ENCODE results near the gene ZNF490.
"Not testable (repeated sequence)": the region's sequence is repeated elsewhere in the genome, so short reads cannot be mapped to it uniquely, and the experiment has no call there.

Gene ZNF490

DNA sequence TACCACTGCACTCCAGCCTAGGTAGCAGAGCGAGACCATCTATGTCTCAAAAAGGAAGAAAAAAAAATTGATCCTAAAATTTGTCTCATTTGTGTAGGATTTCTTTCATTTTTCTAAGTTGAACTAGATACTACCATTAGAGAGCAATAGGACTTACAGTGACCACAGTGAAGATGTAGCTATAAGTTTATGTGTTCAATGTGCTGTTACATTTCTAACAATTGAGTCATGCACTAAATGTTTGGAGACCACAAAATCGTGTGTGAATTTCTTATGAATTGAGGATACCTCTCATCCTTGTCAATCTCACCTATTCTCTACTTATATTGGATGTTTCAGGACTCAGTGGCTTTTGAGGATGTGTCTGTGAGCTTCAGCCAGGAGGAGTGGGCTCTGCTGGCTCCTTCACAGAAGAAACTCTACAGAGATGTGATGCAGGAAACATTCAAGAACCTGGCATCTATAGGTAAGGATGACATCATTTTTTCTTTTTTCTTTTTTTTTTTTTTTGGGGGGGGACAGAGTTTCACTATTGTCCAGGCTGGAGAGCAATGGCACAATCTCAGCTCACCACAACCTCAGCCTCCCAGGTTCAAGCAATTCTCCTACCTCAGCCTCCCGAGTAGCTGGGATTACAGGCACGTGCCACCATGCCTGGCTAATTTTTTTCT, 12.9 kb upstream of the ZNF490 start:
- in situ Hi-C loops (cut with MboI; ENCODE audit: low sequenced_read_pairs): no loop called here

DNA sequence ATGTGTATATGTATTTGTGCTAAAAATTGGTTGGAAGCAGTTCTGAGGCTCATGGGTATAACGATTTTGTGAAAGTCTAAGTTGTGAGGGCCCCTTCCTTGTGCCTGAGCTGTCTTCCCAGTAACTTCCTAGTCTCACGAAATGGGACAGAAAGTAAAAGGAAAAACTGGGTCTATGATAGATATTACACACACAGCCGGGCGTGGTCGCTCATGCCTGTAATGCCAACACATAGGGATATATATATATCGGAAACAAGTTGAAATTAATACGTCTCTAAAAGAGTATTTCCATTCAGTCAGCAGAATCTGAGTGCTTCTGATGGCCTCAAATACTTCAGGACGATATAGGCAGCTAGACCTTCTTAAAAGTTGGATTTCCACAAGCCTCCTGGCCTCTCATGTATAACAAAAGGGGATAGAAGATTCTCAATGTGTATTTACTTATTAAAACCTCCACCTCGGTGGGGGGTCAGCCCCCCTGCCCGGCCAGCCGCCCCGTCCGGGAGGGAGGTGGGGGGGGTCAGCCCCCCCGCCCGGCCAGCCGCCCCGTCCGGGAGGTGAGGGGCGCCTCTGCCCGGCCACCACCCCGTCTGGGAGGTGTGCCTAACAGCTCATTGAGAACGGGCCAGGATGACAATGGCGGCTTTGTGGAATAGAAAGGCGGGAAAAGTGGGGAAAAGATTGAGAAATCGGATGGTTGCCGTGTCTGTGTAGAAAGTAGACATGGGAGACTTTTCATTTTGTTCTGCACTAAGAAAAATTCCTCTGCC, 10.8 kb upstream of the ZNF490 start:
- in situ Hi-C loops (cut with MboI; ENCODE audit: low sequenced_read_pairs): not testable (repeated sequence)

DNA sequence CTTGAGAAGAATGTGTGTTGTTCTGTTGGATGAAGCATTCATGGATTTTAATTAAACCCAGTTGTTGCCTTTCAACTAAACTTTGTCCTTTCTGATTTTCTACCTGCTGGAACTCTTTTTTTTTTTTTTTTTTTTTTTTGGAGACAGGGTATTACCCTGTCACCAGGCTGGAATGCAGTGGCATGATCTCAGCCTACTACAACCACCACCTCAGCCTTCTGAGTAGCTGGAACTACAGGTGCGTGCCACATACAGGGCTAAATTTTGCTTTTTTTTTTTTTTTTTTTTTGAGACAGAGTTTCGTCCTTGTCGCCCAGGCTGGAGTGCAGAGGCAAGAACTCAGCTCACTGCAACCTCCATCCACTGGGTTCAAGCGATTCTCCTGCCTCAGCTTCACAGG, 7.0 kb upstream of the ZNF490 start:
- in situ Hi-C loops (cut with MboI; ENCODE audit: low sequenced_read_pairs): no loop called here

DNA sequence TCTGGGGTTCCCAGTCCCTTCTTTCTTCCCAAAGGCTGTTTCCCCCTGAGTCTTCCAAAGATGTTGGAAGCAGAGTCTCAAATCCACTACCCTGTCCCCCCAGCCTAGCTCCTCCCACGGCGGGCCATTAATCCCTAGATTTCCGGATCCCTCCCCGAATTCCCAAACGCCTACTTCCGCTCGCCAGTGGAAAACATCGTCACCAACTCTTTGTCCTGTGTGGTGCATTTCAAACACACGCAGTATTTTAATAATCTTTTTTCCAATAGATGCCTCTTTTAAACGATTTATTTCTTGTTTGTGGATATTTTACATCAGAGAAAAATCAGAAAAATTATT, 717 bp upstream of the ZNF490 start:
- in situ Hi-C loops (cut with MboI; ENCODE audit: low sequenced_read_pairs): no loop called here

DNA sequence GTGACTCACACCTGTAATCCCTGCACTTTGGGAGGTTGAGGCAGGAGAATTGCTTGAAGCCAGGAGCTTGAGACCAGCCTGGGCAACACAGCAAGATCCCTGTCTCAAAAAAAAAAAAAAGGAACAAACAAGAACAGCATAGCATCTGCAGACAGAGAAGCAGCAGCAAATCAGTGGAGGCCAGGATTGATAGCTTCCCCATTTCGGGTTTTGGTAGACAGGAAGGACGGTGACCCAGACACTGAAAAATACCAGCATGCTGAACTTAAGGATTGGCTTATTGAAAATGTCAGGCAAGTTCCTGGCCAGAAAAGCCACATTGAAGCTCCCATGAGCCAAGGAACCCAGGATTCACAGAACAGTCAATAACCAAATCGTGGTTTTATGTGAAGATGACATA, 3.0 kb downstream of the ZNF490 start:
- in situ Hi-C loops (cut with MboI; ENCODE audit: low sequenced_read_pairs): no loop called here

DNA sequence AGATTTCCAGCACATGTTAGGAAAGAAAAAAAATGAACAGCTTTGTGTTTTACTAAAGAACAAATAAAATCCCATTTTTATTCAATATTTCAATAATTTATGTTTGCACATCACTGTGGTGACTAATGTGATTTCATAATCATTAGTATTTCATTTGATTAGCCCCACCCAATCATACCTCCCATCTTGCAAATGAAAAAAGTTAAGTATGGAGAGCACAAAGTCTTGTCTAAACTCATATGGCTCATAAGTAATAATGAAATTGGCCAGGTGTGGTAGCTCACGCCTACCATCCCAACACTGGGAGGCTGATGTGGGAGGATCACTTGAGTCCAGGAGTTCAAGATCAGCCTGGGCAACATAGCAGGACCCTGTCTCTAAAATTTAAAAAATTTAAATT, 3.8 kb downstream of the ZNF490 start:
- in situ Hi-C loops (cut with MboI; ENCODE audit: low sequenced_read_pairs): no loop called here

DNA sequence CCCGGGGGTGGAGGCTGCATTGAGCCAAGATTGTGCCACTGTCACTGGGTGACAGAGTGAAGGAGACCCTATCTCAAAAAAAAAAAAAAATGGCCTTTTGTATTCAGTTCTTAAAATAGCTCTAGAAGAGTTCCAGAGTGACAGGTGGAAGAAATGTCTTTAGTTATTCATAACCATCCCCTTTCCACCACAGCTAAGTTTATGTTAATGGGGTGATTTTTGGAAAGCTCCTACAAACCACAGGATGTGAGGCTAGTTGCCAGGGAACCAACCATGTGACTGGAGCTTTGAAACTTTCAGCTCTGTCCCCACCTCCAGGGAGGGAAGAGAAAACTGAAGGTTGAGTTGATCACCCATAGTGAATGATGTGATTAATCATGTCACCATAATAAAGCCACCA, 6.9 kb downstream of the ZNF490 start:
- in situ Hi-C loops (cut with MboI; ENCODE audit: low sequenced_read_pairs): no loop called here

DNA sequence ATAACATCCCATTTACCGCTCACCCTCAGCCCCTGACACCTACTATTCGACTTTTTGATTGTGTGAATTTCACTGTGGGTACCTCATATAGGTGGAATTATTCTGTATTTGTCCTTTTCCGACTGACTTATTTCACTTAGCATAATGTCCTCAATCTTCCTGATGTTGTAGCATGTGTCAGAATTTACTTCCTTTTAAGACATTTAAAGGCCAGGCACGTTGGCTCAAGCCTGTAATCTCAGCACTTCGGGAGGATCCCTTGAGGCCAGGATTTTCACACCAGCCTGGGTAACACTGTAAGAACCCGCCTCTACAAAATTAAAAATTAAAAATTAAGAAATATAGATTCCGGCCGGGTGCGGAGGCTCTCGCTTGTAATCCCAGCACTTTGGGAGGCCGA, 13.0 kb downstream of the ZNF490 start:
- in situ Hi-C loops (cut with MboI; ENCODE audit: low sequenced_read_pairs): no loop called here

DNA sequence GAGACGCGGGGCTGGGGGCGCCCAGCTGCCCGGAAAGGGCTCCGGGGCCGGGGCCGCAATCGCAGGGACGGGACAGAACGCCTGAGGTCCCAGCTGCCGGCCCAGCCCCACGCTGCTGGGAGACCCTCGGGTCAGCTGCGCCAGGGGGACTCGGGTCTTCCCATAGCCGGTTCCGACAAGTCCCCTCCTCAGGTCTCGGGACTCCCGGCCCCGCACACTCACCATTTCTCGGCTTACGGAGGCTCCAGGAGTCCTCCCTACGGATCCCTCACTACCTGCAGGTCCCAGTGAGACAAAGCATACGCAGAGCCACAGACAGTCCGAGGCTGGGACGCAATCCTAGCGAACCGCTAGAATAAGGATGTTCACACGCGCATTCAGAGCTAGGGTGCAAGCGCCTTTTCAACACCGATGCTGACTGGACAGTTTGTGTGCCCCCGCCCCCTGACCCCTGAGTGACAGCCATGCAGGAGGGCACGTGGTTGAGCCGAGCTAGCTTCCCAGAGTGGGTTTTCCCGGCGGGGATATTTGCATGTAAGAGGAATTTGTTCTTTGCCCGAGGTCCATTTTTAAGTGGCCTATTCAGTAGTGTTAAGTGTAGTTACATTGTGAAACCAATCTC, 13.6 kb downstream of the ZNF490 start:
- in situ Hi-C loops (cut with MboI; ENCODE audit: low sequenced_read_pairs): no loop called here

DNA sequence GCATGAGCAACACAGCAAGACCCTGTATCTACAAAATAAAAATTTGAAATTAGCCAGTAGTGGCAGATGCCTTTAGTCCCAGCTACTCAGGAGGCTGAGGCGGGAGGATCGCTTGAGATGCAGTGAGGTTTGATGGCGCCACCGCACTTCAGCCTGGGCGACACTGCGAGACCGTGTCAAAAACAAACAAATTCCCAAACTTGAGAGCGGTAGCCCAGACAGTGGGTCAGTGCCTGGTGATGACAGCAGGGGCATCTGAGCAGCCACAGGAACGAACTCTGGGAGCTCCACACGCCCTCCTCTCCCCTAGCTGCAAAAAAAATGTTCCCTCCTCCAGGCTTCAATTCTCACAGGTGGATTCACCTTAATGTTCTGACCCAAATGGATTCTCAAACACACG, 14.1 kb downstream of the ZNF490 start:
- in situ Hi-C loops (cut with MboI; ENCODE audit: low sequenced_read_pairs): no loop called here

DNA sequence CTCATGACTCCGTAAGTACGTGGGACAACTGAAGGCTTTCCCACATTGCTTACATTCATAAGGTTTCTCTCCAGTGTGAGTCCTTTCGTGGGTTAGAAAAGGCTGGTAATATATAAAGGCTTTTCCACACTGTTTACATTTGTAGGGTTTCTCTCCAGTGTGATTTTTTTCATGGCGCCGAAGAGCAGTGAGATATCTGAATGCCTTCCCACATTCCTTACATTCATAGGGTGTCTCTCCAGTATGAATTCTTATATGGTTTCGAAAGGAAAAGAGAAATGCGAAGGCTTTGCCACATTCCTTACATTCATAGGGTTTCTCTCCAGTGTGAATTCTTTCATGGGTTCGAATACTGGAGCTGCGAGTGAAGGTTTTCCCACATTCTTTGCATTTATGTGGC, 29.5 kb downstream of the ZNF490 start:
- in situ Hi-C loops (cut with MboI; ENCODE audit: low sequenced_read_pairs): no loop called here

DNA sequence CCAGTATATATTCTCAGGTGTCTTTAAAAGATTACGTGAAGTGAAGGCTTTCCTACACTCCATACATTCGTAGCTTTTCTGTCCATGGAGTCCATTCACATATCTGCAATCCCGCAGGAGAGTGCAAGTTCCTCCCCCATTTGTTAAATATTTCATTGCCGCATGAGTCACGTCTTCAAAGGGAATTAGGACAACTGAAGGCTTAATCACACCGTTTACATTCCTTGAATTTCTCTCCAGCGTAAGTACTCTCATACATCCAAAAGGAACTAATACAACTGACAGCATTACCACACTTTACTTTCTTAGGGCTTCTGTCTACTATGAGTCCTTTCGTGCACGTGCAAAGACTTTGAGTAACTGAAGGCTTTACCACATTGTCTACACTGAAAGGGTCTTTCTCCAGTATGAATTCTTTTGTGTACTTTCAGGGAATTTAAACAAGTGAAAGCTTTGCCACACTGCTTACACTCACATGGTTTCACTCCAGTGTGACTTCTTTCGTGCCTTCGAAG, 30.4 kb downstream of the ZNF490 start:
- in situ Hi-C loops (cut with MboI; ENCODE audit: low sequenced_read_pairs): no loop called here

DNA sequence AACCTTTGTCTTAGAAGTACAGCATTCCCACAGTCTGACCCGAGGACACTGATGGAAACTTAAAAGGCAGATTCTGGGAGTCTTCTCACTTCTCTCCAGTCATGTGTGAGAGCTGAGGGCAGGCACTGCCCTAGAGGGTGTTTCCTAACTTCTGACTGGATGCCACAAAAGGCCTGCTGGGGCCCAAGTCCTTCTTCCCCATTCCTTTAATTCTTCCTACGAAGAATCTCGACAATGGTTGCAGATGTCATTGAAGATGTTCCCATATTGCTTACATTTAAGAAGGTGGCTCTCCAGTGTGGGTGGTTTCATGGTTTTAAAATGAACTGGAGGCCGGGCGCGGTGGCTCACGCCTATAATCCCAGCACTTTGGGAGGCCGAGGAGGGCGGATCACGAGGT, 32.0 kb downstream of the ZNF490 start:
- in situ Hi-C loops (cut with MboI; ENCODE audit: low sequenced_read_pairs): no loop called here

DNA sequence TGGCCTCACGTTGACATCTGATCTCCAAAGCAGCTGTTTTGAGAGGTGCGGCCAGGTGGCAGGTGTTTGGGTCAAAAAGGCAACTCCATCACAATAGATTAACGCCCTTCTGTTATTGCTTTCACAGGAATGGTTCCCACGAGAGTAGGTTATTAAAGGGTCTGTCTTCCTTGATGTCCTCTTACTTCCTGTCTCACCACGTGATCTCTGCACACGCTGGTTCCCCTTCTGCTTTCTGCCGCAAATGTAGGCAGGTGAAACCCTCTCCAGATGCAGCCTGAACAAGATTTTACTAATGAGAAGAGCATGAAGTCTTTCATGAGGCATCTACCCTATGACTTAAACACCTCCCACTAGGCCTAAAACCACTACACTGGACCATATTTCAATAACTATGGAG, 36.6 kb downstream of the ZNF490 start:
- in situ Hi-C loops (cut with MboI; ENCODE audit: low sequenced_read_pairs): no loop called here

DNA sequence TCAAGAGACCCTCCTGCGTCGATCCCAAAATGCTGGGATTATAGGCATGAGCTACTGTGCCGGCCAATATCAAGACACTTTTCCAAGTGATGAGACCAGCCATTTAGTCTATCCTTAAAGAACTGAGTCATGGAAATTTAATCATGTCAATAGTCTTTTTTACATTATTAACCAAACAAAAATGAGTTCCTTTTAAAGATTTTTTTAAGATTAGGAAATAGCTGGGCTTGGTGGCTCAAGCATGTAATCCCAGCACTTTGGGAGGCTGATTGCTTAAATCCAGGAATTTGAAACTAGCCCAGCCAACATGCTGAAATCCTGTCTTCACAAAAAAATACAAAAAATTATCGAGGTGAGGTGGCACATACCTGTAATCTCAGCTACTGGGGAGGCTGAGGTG, 42.7 kb downstream of the ZNF490 start:
- in situ Hi-C loops (cut with MboI; ENCODE audit: low sequenced_read_pairs): no loop called here

DNA sequence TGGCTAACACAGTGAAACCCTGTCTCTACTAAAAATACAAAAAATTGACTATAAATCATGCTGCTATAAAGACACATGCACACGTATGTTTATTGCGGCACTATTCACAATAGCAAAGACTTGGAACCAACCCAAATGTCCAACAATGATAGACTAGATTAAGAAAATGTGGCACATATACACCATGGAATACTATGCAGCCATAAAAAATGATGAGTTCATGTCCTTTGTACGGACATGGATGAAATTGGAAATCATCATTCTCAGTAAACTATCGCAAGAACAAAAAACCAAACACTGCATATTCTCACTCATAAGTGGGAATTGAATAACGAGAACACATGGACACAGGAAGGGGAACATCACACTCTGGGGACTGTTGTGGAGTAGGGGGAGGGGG, 44.2 kb downstream of the ZNF490 start:
- in situ Hi-C loops (cut with MboI; ENCODE audit: low sequenced_read_pairs): not testable (repeated sequence)

DNA sequence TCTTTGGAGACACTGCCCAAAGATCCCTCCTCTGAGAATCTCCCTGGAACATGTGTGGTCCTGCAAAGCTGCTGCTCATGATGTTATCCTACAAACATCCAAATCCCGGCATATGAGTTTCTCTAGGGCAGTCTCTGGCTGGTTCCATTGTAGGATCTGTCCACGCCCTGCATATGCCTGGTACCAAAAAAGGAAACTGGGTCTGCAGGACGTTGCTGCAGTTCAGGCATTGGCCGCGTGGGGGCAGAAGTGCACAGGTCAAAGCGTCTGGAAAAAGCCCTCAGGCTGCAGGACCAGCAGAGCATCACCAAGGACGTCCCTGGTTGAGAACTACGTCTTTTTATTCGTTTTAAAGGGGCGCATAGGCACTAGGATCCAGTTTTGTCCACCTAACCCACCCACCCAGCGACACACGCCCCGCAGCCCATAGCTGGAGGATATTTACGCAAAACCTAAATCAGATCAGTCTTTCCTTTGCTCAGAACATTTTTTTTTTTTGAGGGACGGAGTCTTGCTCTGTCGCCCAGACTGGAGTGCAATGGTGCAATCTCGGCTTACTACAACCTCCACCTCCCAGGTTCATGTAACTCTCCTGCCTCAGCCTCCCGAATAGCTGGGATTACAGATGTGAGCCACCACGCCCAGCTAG, 46.5 kb downstream of the ZNF490 start:
- in situ Hi-C loops (cut with MboI; ENCODE audit: low sequenced_read_pairs): no loop called here

DNA sequence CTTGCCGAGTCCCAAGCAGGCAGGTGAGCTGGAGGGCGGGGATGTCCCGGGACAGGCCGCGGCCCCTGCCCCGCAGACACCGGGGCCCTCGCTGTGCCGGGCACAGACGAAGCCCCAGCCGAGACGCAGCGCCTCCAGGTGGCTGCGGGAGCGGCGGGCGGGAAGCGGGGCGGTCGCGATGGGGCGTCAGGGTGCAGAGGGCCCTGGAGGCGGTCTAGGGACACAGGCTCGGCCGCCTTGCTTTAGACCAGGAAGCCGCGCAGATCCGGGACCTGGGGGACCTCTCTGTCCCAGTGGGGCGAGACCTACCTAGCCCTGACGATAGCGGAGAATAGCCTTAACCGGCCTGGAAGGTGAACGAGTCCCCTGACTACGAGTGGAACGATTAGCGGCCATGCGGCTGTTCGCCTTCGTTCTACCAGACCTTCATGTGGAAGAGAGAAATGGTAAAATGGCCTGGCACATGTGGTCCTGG, 55.1 kb downstream of the ZNF490 start:
- in situ Hi-C loops (cut with MboI; ENCODE audit: low sequenced_read_pairs): no loop called here

DNA sequence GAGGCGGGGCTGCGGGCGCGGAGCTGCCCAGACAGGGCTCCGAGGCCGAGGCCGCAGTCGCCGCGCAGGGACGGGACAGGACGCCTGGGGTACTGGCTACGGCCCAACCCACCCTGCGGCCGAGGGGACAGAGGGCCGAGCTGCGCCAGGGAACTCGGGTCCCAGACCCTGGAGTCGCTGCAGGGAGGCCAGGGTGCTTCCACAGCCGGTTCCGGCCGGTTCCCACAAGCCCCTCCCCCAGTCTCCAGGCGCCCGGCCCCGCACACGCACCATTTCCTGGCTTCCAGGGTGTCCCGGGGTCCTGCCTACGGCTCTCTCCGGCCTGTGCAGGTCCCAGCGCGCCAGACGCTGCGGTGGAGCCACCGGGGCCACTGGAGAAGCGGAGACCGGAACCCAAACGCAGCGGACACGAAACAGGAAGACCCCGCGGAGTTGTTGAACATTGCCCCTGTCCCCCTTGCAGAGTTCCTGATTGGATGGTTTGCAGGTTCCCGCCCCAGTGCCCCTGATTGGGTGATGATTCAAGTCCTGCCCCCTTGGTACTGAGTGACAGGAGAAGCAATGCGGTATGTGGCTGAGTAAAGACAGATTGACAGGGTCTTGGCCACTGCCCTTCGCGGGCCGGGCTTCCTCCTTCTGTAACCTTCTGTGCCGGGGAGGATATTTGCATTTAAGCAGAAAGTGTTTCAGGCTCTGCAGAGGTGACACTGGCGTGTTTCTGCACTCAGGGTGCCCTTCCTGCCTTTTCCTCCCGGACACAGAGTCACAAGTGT, 59.4 kb downstream of the ZNF490 start, which contains the start of gene ZNF564:
TSS of gene ZNF564 (minus strand) at position 423 of the 773 bp plus-strand sequence. CDS start at position 273, 150 bp downstream.
- in situ Hi-C loops (cut with MboI; ENCODE audit: low sequenced_read_pairs): no loop called here

DNA sequence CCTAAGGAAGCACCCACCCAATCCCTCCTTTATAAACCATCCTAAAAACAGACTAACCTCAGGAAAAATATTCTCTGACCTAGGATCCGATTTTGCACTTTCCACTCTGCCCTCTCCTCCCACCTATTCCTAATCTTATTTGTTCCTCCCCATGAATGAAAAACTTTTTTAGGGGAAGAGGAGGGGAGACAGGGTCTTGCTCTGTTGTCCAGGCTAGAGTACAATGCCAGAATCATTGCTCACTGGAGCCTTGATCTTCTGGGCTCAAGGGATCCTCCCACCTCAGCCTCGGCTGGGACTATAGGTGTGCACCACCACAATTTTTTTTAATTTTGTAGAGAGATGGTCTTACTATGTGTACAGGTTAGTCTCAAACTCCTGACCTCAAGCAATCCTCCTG, 63.7 kb downstream of the ZNF490 start:
- in situ Hi-C loops (cut with MboI; ENCODE audit: low sequenced_read_pairs): no loop called here

DNA sequence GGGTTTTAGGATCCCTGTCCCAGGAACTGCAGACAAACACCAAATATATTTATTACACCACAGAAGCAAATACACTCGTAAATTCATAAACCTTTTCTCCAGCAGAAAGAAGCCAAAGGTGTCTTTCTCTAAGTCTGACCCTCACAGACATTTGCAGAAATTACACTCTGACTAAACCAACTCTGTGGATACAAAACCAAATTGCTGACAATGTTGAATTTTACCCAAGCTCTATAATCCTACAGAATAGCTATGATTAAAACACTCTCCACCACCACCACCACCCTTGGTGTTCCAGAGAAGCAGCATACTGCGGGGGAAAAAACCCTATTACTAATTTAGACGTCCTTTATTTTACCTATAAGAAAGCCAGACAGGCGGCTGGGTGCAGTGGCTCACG, 64.5 kb downstream of the ZNF490 start:
- in situ Hi-C loops (cut with MboI; ENCODE audit: low sequenced_read_pairs): no loop called here

Data from hTERT RPE-1 (cell line).